HG02884 (cell line): Measurements from ENCODE around the gene HEPH.
"Not testable (repeated sequence)": the region's sequence is repeated elsewhere in the genome, so short reads cannot be mapped to it uniquely, and the experiment has no call there.

ENCODE experiments used
- ATAC-seq: cut with Tn5 transposase; IDR thresholded peaks from one replicate; pipeline ENCODE4 v1.9.1; 2021; ENCODE audit warnings: mild to moderate bottlenecking, moderate library complexity; ENCODE audit not compliant: unreplicated experiment

Gene HEPH

GRCh38 chrX:66200855-66201795 lies 37.1 kb downstream of the HEPH start:
- ATAC-seq, result peak; percentile 42

GRCh38 chrX:66203114-66203513 lies 39.1 kb downstream of the HEPH start:
- no peak for ATAC-seq

GRCh38 chrX:66221856-66222255 lies 57.8 kb downstream of the HEPH start:
- ATAC-seq, result no peak

- no peak for ATAC-seq
Observed at GRCh38 chrX:66232296-66232695, 68.2 kb downstream of the HEPH start.

- ATAC-seq, result no peak
Observed at GRCh38 chrX:66233209-66233608, 69.2 kb downstream of the HEPH start.

GRCh38 chrX:66233904-66234303 lies 69.9 kb downstream of the HEPH start:
- not testable (repeated sequence) for ATAC-seq

GRCh38 chrX:66255359-66255967 lies 91.4 kb downstream of the HEPH start:
- no peak for ATAC-seq

GRCh38 chrX:66262807-66263206 lies 98.8 kb downstream of the HEPH start:
- no peak for ATAC-seq
